ENCODE measurements around the gene NUCB2.
"Not testable (repeated sequence)": the region's sequence is repeated elsewhere in the genome, so short reads cannot be mapped to it uniquely, and the experiment has no call there.

The NUCB2 gene

DNA sequence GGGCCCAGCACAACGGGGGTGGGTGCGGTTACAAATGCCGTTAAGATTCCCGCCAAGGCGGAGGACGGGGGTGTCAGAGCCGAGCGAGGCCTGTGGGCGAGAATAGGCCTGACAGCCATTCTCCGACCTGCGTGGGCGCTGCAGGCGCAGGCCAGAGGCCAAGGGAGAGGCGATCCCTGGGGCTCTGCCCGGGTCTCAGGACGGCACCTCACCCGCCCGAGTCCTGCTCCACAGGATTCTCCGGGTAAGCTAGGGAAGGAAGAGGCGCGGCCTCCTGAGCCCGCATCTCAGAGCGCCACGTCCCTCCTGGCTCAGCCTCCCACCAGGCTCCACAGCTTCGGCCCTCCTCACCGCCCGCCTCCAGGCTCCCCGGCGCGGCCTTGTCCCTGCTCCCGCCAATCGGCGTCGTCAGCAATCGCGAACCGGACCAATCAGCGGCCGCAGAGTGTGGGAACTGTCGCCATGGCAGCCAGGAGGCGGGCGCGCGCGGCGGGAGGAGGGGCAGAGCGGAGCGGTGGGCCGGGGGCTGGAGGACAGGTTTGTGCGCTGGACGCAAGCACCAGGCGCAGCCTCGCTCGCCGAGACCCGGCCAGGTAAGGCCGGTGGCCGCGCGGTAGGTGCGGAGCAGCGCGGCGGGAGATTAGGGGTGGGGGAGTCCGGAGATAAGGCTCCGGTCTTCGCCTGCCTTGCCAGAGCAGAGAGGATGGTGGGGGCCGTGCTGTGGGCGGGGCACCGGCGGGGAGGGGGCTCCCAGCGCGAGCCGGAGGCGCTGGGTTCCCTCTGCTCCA lies at the start of gene NUCB2:
NUCB2 (plus strand) TSS at position 504 of the 788 bp plus-strand sequence. CDS start 18,585 bp downstream, outside the sequence.
- peak; percentile 36 for DNase-seq

- not testable (repeated sequence) for DNase-seq
Measured at GRCh38 chr11:17228186-17228925, 48.2 kb upstream of the NUCB2 start.

GRCh38 chr11:17229481-17230152 lies 46.9 kb upstream of the NUCB2 start:
- no peak for DNase-seq

GRCh38 chr11:17230867-17231851 lies 45.4 kb upstream of the NUCB2 start:
- no peak for DNase-seq

DNA sequence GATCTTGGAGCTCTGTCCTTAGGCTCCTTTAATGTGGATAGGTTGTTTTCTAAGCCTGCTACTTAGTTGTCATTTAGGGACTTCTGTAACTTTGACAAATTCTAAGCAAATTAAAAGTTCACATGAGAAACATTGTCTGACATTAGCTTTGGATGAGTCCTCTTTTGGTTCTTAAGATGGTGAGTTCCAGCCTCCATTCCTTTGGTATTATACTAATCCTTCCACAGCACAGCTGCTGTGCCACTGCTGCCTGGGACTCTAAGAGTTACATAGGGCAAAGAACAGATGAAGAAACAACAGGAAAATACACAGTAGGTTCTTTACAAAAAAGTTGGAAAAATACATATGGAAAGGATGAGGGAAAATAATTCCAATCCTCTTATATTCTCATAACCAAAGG lies 43.4 kb upstream of the NUCB2 start:
- no peak for DNase-seq

DNA sequence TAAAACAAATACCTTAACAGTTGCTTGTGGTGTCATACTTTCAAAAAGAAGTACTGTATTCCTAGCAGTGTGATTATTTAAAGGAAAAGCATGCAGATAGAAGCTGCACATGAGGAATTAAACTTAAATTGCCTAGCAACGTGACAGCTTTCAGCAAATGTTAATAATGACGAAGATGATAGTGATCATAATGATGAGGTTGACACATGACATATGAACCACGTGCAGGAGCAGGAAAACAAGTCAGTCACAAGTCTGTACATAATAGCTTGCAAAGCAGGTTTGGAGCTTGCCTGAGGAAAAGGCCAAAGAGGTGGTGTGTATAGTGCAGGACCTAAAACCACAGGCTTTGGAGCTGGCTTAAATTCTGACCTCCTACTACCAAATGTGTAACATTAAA lies 38.2 kb upstream of the NUCB2 start:
- DNase-seq = no peak

GRCh38 chr11:17239927-17240326 lies 36.6 kb upstream of the NUCB2 start:
- DNase-seq = not testable (repeated sequence)

DNA sequence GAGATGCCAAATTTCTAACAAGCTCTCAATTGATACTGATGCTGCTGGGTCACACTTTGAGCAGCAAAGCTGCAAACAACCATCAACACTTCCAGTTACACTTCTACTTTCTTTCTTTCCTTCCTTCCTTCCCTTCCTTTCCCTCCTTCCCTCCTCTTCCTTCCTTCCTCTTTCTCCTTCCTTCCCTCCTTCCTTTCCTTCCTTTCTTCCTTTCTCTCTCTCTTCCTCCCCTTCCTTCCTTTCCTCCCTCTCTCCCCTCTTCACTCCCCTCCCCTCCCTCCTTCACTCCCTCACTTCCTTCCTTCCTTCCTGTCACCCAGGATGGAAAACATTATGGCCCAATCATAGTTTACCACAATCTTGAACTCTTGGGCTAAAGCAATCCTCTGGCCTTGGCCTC lies 35.8 kb upstream of the NUCB2 start:
- DNase-seq = no peak

DNA sequence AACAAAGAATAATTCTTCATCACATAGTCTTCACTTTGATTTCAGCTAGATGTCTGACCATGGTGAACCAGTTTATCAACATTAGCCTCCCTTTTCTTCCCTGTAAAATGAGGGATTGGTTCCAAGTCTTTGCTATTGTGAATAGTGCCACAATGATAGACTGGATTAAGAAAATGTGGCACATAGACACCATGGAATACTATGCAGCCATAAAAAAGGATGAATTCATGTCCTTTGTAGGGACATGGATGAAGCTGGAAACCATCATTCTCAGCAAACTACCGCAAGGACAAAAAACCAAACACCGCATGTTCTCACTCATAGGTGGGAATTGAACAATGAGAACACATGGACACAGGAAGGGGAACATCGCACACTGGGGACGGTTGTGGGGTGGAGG lies 33.6 kb upstream of the NUCB2 start:
- not testable (repeated sequence) for DNase-seq

DNA sequence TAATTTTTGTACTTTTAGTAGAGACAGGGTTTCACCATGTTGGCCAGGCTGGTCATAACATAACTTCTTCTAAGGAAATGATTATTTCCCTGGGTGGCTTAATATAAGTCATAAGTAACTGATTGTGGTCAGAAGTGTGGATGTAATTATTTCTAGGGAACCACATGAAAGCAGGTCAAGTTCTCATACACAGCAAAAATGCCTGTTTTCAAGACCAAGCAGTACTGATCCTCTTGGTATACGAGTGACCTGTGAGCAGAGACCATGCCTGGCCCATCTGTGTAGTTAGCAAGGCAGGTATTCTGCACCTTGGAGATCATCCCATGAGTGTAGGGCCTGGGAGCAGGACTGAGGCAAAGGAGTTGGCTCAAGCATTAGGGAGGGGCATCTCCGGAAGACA lies 32.5 kb upstream of the NUCB2 start:
- no peak for DNase-seq

- no peak for DNase-seq
Measured at GRCh38 chr11:17250561-17251350, 25.8 kb upstream of the NUCB2 start.

DNA sequence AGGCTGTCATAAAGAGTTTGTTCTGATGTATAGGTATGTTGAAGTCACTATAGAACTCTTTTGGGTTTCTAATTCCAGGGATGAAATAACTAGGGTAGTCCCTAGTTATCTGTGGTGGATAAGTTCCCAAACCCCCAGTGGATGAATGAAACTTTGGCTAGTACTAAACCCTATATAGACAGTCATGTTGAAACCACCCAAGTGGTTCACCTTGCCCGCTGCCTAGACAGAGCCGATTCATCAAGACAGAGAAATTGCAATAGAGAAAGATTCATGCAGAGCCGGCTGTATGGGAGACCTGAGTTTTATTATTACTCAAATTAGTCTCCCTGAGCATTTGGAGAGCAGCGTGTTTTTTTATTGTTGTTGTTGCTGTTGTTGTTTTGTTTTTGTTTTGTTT lies 23.8 kb upstream of the NUCB2 start:
- no peak for DNase-seq

DNA sequence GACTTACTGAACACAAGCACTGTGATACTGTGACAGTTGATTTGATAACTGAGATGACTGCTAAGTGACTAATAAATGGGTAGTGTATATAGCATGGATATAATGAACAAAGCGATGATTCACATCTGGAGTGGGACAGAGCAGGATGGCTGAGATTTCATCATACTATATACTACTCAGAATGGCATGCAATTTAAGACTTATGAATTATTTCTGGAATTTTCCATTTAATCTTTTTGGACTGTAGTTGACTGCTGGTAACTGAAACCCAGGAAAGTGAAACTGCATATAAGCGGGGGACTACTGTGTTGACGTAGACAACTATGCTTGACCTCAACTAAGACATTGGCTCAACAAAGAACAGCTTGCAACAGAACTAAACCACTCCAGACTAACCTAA lies 20.0 kb upstream of the NUCB2 start:
- no peak for DNase-seq

- no peak for DNase-seq
Measured at GRCh38 chr11:17257196-17257595, 19.3 kb upstream of the NUCB2 start.

DNA sequence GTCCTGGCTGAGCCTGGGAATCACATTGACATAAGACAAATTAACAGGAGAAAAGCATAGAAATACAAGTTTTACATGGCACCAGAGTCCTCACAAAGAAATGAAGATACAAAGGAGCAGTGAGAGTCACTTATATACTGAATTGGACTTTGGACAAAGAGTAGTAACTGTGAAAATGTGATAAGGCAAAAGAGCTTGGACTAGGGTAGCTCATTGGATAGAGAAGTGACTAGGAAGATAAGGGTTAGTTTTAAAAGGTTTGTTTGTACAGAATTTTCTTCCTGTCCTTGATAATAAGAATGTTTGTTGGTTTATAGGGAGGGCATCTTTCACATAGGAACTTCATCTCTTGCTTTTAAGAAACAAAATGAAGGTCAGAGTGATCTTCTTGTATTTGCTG lies 17.9 kb upstream of the NUCB2 start:
- no peak for DNase-seq

DNA sequence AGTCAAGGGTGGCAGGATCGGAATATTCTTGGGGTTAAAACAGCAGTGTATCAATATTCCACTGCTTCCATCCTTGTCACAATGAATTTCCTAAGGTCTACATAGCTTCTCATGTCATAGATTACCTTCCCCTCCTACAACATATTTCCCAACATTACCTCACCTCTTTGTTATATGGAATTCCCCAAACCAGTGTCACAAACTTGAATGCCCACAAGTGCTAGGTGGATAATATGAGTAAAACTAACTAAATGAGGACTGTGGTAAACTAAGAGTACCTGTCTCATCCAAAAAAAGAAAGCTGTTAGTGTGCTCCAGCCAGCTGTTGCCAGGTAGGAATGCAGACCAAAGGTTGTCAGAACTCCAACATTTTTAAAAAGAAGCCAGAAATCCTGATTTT lies 17.0 kb upstream of the NUCB2 start:
- DNase-seq = no peak

DNA sequence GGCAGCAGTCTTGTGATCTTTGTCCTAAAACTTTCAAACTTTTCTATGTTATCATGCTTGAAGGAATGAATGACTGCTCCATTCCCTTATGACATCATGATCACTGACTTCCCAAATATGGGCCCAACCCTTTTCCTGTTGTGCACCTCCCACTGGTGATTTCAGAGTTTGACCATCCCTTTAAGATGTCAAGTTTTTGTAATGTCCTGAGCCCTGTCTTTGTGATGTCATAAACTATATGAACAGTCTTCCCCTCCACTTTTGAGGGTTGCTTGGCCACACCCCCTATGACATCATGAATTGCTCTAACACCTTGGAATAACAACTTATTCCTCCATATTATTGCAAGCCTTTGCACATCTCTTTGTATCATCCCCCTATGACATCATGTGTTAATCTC lies 16.5 kb upstream of the NUCB2 start:
- no peak for DNase-seq

DNA sequence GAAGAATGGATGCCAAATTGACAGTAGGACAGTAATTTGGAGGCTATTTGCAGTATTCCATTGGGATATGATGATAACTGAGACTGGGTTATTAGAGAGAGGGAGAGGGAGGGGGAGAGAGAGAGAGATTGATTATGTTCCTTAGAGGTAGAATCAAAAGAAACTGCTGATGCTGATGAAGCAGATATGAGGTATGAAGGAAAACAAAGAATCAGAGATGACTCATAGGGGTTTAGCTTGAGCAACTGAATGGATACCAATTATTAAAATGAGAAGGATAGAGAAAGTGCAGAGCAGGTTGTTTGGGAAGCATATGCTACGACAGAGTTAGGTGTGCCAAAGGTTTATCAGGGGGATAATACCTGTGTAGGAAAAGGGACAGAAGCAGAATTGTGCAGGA lies 12.8 kb upstream of the NUCB2 start:
- DNase-seq = no peak

DNA sequence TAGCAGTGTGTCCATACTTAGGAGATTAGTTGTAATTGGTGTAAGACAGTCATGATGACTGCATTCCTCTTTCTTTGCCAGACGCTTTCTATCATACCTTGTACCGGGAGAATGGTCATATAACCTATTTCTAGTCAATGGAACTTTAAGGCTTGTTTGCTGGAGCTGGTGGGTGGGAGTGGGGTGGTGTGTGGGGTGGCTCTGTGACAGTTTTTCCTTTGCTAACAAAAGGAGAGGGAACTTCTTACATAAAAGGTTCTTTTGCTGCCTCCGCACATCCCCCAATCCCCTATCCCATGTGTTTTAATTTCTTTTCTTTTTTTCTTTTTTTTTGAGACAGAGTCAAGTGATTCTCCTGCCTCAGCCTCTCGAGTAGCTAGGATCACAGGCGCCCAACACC lies 9.8 kb upstream of the NUCB2 start:
- no peak for DNase-seq

- DNase-seq = no peak
Measured at GRCh38 chr11:17267576-17267975, 9.0 kb upstream of the NUCB2 start.

- DNase-seq = not testable (repeated sequence)
Measured at GRCh38 chr11:17268500-17268899, 8.0 kb upstream of the NUCB2 start.

DNA sequence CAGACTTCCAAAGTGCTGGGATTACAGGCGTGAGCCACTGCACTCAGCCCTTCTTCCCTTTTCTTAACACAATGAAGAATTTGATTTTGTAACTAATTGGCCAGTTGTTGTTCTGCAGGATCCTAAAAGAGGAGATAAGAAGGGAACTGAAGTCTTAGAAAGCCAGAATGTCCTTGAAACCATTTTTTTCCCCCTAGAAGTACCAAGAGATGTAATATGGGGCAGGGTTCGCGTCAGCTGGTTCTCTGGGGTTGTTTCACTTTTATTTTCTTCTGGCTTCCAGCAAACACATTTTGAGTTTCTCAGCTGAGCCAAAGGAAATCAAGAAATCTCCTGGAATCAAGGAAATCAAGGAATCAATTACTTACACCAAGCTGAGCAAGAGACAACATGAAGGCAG lies 7.6 kb upstream of the NUCB2 start:
- DNase-seq = no peak
